Transverse colon (tissue), 4 donors: ENCODE data around the gene SSH2. TPM values are rescaled to one million over a fixed set of nuclear protein-coding genes. Genes with fewer than 3 reads are reported as not detected.
"Not testable (repeated sequence)": the region's sequence is repeated elsewhere in the genome, so short reads cannot be mapped to it uniquely, and the experiment has no call there.

Source experiments
- DNase-seq: peaks from one replicate; pipeline ENCODE4 v3.0.0-alpha.2; 2019
- H3K27ac ChIP-seq, 4 donors: fragments of 200-600 bp; sonication (generic); 2 replicates each; pipeline ENCODE4 v1.5.1; 2016 to 2018; ENCODE audit warnings: inconsistent platforms in 4 of 4
- H3K27me3 ChIP-seq: fragments of 200-600 bp; sonication (generic); 2 replicates; pipeline ENCODE4 v1.5.1; 2017; ENCODE audit warnings: inconsistent platforms
- H3K36me3 ChIP-seq, 4 donors: fragments of 200-600 bp; sonication (generic); 2 replicates each; pipeline ENCODE4 v1.5.1; 2017 to 2019; ENCODE audit warnings: inconsistent platforms in 4 of 4
- H3K4me1 ChIP-seq, 4 donors: fragments of 200-600 bp; sonication (generic); 2 replicates each; pipeline ENCODE4 v1.5.1; 2017 to 2020; ENCODE audit warnings: inconsistent platforms in 4 of 4
- H3K4me3 ChIP-seq, 4 donors: fragments of 200-600 bp; sonication (generic); 1 replicate in 1 of 4; 2 replicates in 3 of 4; pipeline versions ENCODE4 v1.5.1 to v1.6.1; 2017 to 2019; ENCODE audit warnings: inconsistent platforms in 4 of 4
- H3K9me3 ChIP-seq, 2 donors: fragments of 200-600 bp; sonication (generic); 2 replicates each; pipeline ENCODE4 v1.5.1; 2017 to 2019; ENCODE audit warnings: inconsistent platforms in 2 of 2
- CTCF ChIP-seq, 5 experiments: fragments of 200-600 bp in 3 of 5; fragments of 450-650 bp in 2 of 5; sonication (generic) in 3 of 5; IDR thresholded peaks; 1 replicate in 2 of 5; 2 replicates in 3 of 5; pipeline ENCODE4 v1.5.1; 2016 to 2017; ENCODE audit warnings: antibody characterized with exemption in 5 of 5, inconsistent platforms in 3 of 5, mild to moderate bottlenecking in 2 of 5, moderate library complexity in 1 of 5
- EP300 ChIP-seq: sonication (generic); formaldehyde crosslinking; IDR thresholded peaks from one replicate; pipeline ENCODE4 v1.6.1; 2017; ENCODE audit warnings: antibody characterized with exemption, low read depth
- POLR2A ChIP-seq: fragments of 450-650 bp; IDR thresholded peaks from one replicate; pipeline ENCODE4 v1.6.1; 2016; ENCODE audit warnings: antibody characterized with exemption, mild to moderate bottlenecking, moderate library complexity
- POLR2AphosphoS5 ChIP-seq, 3 donors: sonication (generic); formaldehyde crosslinking; IDR thresholded peaks; one replicate each; pipeline ENCODE4 v1.6.1; 2016; ENCODE audit warnings: antibody characterized with exemption in 3 of 3
- WGBS, 2 donors: methylation state at CpG; one replicate each; pipeline ENCODE4 v1.1.5; 2018; ENCODE audit warnings: low coverage in 1 of 2; 5-methylcytosine and 5-hydroxymethylcytosine counted together
- in situ Hi-C, 4 donors: fragments of 200-750 bp; cut with MboI; loops; one replicate each; pipeline versions ENCODE4 v1.15.0 to v1.15.1; 2017; ENCODE audit warnings: low sequenced_read_pairs in 3 of 4, low pct_ligation_motif_present in 1 of 4, low pct_unique_long_range_greater_than_20kb in 1 of 4
- intact Hi-C: fragments of 100-400 bp; cut with DNase I; formaldehyde crosslinking; loops from one replicate; pipeline ENCODE4 v1.15.1; 2023; ENCODE audit warnings: low total_unique reads
- total RNA-seq, 4 donors: library from RNA; depleted of rRNA; stranded (reverse); fragments of >200 nt; gene quantifications; one replicate each; pipeline ENCODE4 v1.1.0, GENCODE V29; 2016

The SSH2 gene
- total RNA-seq, 4 donors from 2014 or later, result 15.3 to 99.9 (median 46.0) TPM

GRCh38 chr17:29958947-29959657 is 29.1 kb upstream of the SSH2 start:
- H3K27me3 ChIP-seq, result no peaks in the 10 kb centered on the region
- peaks cover 4 to 8% of the 10 kb centered on the region in 2 donors for H3K9me3 ChIP-seq
- no peak for DNase-seq
- no peak overlapping the region for H3K27ac ChIP-seq
- in situ Hi-C loops, result no loop called here
- WGBS, 2 donors, result 78% methylated on average over 4 of the region's 4 CpGs; no CpG with 5 or more reads in 1 of the 2 donors
- TF ChIP-seq POLR2A (no peak), POLR2AphosphoS5 (IDR thresholded peaks at IDR 0.05) (no peak), EP300 (no peak), CTCF (IDR thresholded peaks at IDR 0.05) (no peak)
- H3K4me3 ChIP-seq, result no peak overlapping the region
- no peaks in the 10 kb centered on the region for H3K4me1 ChIP-seq
- intact Hi-C loops, result no loop called here
- H3K36me3 ChIP-seq, result no peaks in the 10 kb centered on the region

- H3K27ac ChIP-seq, H3K36me3 ChIP-seq, in situ Hi-C loops, DNase-seq, H3K4me1 ChIP-seq, H3K9me3 ChIP-seq, H3K4me3 ChIP-seq, H3K27me3 ChIP-seq, intact Hi-C loops: not testable (repeated sequence)
- WGBS, 2 donors, result 97 to 100% methylated on average over 1 of the region's 1 CpG
Measured at GRCh38 chr17:29957488-29957887, 27.5 kb upstream of the SSH2 start.

- H3K27ac ChIP-seq, result no peak overlapping the region
- H3K4me3 ChIP-seq, result no peak overlapping the region
- peaks cover 4% of the 10 kb centered on the region in 2 donors for H3K9me3 ChIP-seq
- intact Hi-C loops (no loop called here), in situ Hi-C loops (no loop called here)
- no peaks in the 10 kb centered on the region for H3K27me3 ChIP-seq
- no peak for TF ChIP-seq POLR2AphosphoS5 (IDR thresholded peaks at IDR 0.05)
- no peak for TF ChIP-seq EP300
- TF ChIP-seq POLR2A, result no peak
- TF ChIP-seq CTCF (IDR thresholded peaks at IDR 0.05), result no peak
- DNase-seq, result no peak
- H3K36me3 ChIP-seq, result no peaks in the 10 kb centered on the region
- no peaks in the 10 kb centered on the region for H3K4me1 ChIP-seq
Measured at GRCh38 chr17:29956225-29956624, 26.2 kb upstream of the SSH2 start.

GRCh38 chr17:29954405-29954804 is 24.4 kb upstream of the SSH2 start:
- no peak for DNase-seq
- H3K36me3 ChIP-seq, result no peaks in the 10 kb centered on the region
- no peak for TF ChIP-seq EP300
- no peak for TF ChIP-seq CTCF (IDR thresholded peaks at IDR 0.05)
- no peak for TF ChIP-seq POLR2A
- no peak for TF ChIP-seq POLR2AphosphoS5 (IDR thresholded peaks at IDR 0.05)
- H3K27me3 ChIP-seq, result no peaks in the 10 kb centered on the region
- peaks cover 4% of the 10 kb centered on the region in 2 donors for H3K9me3 ChIP-seq
- H3K27ac ChIP-seq, result no peak overlapping the region
- WGBS, 2 donors, result 89% methylated on average over 4 of the region's 4 CpGs; no CpG with 5 or more reads in 1 of the 2 donors
- in situ Hi-C loops, result no loop called here
- intact Hi-C loops, result no loop called here
- no peaks in the 10 kb centered on the region for H3K4me1 ChIP-seq
- H3K4me3 ChIP-seq, result no peak overlapping the region

GRCh38 chr17:29949696-29950095 is 19.7 kb upstream of the SSH2 start:
- Histone ChIP-seq H3K4me3 (no peak overlapping the region), H3K36me3 (no peaks in the 10 kb centered on the region), H3K27me3 (no peaks in the 10 kb centered on the region), H3K27ac (no peak overlapping the region), H3K4me1 (no peaks in the 10 kb centered on the region), H3K9me3 (peaks cover 4% of the 10 kb centered on the region in 2 donors)
- no peak for DNase-seq
- in situ Hi-C loops (loop anchor here in 2 of 4 donors (25.0 kb wide), 2 partner anchors 312 to 337 kb away; partner anchors contain the start of gene CORO6 (in 1 of the 2)), intact Hi-C loops (no loop called here)
- no peak for TF ChIP-seq EP300
- TF ChIP-seq POLR2AphosphoS5 (IDR thresholded peaks at IDR 0.05), result no peak
- no peak for TF ChIP-seq CTCF (IDR thresholded peaks at IDR 0.05)
- TF ChIP-seq POLR2A, result no peak
